Right atrium auricular region (tissue), 2 donors: ENCODE data around the gene CNTN6. TPM values are rescaled to one million over a fixed set of nuclear protein-coding genes. Genes with fewer than 3 reads are reported as not detected.

ENCODE experiments used
- DNase-seq: peaks from one replicate; pipeline ENCODE4 v3.0.0-alpha.2; 2019; ENCODE audit warnings: low spot score
- H3K27ac ChIP-seq, 2 donors: fragments of 200-600 bp; sonication (generic); 1 replicate in 1 of 2; 2 replicates in 1 of 2; pipeline ENCODE4 v1.5.1; 2016 to 2019
- H3K27me3 ChIP-seq, 2 donors: fragments of 200-600 bp; sonication (generic); one replicate each; pipeline versions ENCODE4 v1.5.1 to v1.6.0; 2017 to 2019
- H3K36me3 ChIP-seq: fragments of 200-600 bp; sonication (generic); one replicate; pipeline ENCODE4 v1.5.1; 2016
- H3K4me1 ChIP-seq, 2 donors: fragments of 200-600 bp; sonication (generic); one replicate each; pipeline versions ENCODE4 v1.5.1 to v1.6.0; 2017 to 2019
- H3K4me3 ChIP-seq, 2 donors: fragments of 200-600 bp; sonication (generic); 1 replicate in 1 of 2; 2 replicates in 1 of 2; pipeline ENCODE4 v1.5.1; 2017 to 2019; ENCODE audit warnings: mild to moderate bottlenecking in 1 of 2, moderate library complexity in 1 of 2
- H3K9me3 ChIP-seq, 2 donors: fragments of 200-600 bp; sonication (generic); one replicate each; pipeline ENCODE4 v1.5.1; 2019
- total RNA-seq, 2 donors: library from RNA; depleted of rRNA; stranded (reverse); fragments of >200 nt; gene quantifications; one replicate each; pipeline ENCODE4 v1.1.0, GENCODE V29; 2016
- TF ChIP-seq, protein P1 (sequence below), 2 donors: fragments of 200-600 bp; sonication (generic); IDR thresholded peaks; one replicate each; pipeline ENCODE4 v1.5.1; 2019; ENCODE audit warnings: antibody characterized with exemption in 2 of 2

Gene CNTN6
- total RNA-seq, 2 donors from 2014 or later = 0.28 TPM; not detected in 1

DNA sequence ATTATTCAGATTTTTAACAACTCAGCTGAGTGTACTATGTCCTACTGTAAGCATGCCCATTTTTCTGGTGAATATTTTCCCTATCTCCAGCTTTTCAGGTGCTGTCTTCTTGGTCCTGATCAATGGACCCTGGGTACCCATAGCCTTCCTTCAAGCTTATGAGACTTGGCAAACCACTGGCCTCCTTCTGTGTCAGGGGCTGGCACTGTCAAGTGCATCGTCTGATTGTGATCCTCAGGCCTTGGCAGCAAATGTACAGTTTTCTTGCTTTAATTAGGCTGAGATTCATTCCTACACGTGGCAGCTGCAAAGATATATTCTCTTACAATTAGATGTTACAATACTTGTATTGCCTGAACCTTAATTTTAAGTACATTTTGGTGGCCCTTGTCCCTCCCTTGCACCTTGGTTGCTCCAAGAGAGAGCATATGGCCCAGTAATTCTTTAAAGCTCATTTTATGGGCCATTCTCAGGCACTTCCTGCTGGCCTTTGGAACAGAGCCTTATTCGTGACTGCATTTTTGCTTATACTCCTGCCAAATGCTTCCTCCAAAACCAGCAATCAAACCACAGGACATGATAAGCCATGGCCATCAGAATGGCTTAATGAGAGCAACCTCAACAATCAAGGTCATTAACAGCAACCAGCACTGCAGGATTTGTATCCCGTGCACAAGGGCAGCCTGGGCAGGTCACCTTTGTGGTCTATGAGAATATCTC, 179.9 kb downstream of the CNTN6 start:
- Histone ChIP-seq H3K36me3 (no peaks in the 10 kb centered on the region), H3K4me1 (no peaks in the 10 kb centered on the region), H3K27me3 (no peaks in the 10 kb centered on the region), H3K4me3 (no peak overlapping the region), H3K27ac (no peak overlapping the region), H3K9me3 (no peaks in the 10 kb centered on the region)
- TF ChIP-seq, protein P1, sequence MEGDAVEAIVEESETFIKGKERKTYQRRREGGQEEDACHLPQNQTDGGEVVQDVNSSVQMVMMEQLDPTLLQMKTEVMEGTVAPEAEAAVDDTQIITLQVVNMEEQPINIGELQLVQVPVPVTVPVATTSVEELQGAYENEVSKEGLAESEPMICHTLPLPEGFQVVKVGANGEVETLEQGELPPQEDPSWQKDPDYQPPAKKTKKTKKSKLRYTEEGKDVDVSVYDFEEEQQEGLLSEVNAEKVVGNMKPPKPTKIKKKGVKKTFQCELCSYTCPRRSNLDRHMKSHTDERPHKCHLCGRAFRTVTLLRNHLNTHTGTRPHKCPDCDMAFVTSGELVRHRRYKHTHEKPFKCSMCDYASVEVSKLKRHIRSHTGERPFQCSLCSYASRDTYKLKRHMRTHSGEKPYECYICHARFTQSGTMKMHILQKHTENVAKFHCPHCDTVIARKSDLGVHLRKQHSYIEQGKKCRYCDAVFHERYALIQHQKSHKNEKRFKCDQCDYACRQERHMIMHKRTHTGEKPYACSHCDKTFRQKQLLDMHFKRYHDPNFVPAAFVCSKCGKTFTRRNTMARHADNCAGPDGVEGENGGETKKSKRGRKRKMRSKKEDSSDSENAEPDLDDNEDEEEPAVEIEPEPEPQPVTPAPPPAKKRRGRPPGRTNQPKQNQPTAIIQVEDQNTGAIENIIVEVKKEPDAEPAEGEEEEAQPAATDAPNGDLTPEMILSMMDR (IDR thresholded peaks at IDR 0.05) = no peak
- DNase-seq = no peak

DNA sequence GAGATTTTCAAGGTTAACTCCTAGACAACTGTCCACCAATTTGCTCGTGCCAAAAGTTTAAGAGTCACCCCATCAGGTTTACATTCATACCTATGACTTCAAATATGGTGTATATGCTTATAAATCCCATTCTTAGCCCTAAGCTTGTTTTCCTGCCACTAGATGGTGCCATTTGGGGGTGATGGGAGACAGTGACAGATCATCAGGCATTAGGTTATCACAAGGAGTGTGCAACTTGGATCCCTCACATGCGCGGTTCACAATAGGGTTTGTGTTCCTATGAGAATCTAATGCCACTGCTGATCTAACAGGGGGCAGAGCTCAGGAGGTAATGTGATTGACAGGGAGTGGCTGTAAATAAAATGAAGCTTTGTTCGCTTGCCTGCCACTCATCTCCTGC, 182.7 kb downstream of the CNTN6 start:
- Histone ChIP-seq H3K9me3 (no peaks in the 10 kb centered on the region), H3K27me3 (no peaks in the 10 kb centered on the region), H3K27ac (no peak overlapping the region), H3K4me3 (no peak overlapping the region), H3K4me1 (no peaks in the 10 kb centered on the region), H3K36me3 (no peaks in the 10 kb centered on the region)
- DNase-seq = no peak
- TF ChIP-seq, protein P1 (IDR thresholded peaks at IDR 0.05) = peak in 1 of 2 donors; percentile 16

DNA sequence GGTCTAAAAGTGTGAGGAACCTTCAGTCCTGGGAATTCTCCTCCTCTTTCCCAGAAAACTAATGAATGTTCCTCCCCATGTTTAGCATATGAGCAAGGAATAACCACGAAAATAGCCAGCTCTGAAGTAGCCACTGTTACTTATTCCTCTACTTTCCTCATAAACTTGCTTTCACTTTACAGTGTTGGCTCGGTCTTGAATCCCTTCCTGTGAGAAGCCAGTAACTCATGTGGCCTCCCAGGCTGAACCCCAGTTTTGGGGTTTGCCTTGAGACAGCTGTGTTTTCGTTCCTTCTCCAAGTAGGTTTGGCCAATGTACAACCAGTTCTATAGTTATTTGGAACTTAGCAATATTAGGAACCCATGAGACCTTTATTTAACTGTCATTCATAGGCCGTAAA, 195.0 kb downstream of the CNTN6 start:
- Histone ChIP-seq H3K4me3 (no peak overlapping the region), H3K27ac (no peak overlapping the region), H3K36me3 (no peaks in the 10 kb centered on the region), H3K9me3 (no peaks in the 10 kb centered on the region), H3K4me1 (no peaks in the 10 kb centered on the region), H3K27me3 (no peaks in the 10 kb centered on the region)
- DNase-seq = no peak
- TF ChIP-seq, protein P1 (IDR thresholded peaks at IDR 0.05) = no peak

DNA sequence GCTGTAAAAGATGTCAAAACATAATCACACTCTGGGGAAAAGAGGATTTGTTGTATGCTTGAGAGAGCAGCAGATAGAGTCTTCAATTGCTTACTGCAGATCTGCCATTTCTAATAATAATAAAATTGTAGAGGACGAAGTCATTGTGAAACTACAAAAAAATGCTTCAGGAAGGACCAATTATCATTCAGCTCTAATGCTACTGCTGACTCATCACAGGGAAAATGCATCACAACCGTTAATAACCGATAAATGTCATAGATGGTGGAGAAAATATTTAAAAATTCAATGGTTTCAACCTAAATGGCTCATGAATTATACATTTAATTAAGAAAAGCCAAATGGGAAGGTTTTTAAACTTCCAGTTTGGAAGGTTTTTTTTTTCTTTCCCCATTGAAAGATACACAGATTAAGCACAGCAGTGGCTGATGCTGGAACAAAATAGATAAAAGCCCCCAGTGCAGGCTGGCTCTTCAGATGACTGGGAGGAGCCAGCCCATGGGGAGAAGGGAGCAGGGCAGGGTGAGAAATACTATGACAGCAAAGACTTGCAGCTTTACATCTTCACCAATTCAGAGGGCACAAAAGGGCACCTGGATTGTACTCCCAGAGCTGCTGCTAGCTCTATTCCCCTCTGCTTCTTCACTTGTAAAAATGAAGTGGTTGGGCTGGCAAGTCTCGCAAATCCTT, 196.1 kb downstream of the CNTN6 start:
- Histone ChIP-seq H3K36me3 (no peaks in the 10 kb centered on the region), H3K9me3 (no peaks in the 10 kb centered on the region), H3K27me3 (no peaks in the 10 kb centered on the region), H3K4me3 (no peak overlapping the region), H3K27ac (no peak overlapping the region), H3K4me1 (no peaks in the 10 kb centered on the region)
- no peak for DNase-seq
- TF ChIP-seq, protein P1 (IDR thresholded peaks at IDR 0.05) = no peak

DNA sequence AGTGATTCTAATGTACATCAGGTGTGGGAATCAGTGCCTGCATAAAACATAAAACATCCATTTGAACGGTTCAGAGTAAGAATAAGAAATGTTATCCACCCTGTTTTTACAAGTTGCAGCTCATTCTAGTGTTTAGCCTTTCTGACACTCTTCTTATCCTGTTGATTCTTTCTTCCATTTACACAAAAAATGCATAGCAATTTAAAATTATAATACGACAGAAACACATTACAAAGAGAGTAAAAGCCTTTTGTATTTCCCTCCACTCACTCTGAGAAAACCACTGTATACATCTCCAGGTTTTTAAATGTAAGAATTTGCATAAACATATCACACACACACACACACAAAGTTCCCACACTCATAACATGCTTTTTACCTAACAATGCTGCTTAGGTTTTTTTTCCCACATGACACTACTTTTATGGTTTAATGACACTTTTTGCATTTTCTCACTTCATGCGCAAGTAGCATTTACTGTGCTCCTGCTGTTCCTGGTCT, 199.8 kb downstream of the CNTN6 start:
- no peak overlapping the region for H3K4me3 ChIP-seq
- H3K27ac ChIP-seq = no peak overlapping the region
- no peak for DNase-seq
- H3K4me1 ChIP-seq = no peaks in the 10 kb centered on the region
- TF ChIP-seq, protein P1 (IDR thresholded peaks at IDR 0.05) = no peak
- no peaks in the 10 kb centered on the region for H3K36me3 ChIP-seq
- H3K27me3 ChIP-seq = no peaks in the 10 kb centered on the region
- no peaks in the 10 kb centered on the region for H3K9me3 ChIP-seq
